A172 (cell line): ENCODE measurements around the gene IGSF22. TPM values are rescaled to one million over a fixed set of nuclear protein-coding genes. Genes with fewer than 3 reads are reported as not detected.
A peak's percentile ranks its signal among the peaks of the same experiment; 100 is the strongest.

Experiments used
- DNase-seq: peaks from one replicate; pipeline ENCODE4 v3.0.0-alpha.2; 2015; ENCODE audit warnings: low spot score
- total RNA-seq: library from RNA; depleted of rRNA; stranded (reverse); fragments of >200 nt; shearing (Covaris generic); gene quantifications from 2 replicates; pipeline ENCODE4 v1.2.3, GENCODE V29; 2014; rRNA removed

Gene IGSF22
- total RNA-seq, result not detected in 2 replicates

- DNase-seq, result no peak
Observed at GRCh38 chr11:18726040-18726439, at the start of gene IGSF22. TSS of gene IGSF22 (minus strand) at chr11:18726188. CDS start at chr11:18724236, 1,952 bp downstream.

DNA sequence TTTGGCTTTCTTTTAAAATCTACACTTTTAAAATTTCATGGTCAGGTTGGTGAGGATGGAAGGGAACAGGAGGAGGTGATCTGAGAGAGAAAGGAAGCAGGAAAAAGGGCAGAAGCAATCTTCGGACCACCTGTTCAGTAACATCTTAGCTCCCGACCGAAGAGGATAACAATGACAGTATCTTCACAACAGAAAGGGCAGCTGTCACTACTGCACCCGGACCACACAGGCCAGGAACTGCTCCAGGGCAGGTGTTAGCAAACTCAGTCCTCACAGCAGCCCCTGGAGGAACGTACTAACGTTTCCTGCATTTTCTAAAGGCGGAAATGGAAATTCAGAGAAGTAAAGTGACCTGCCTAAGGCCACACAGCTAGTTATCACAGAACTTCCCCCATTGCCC is 48.8 kb upstream of the IGSF22 start:
- DNase-seq, result no peak

GRCh38 chr11:18773681-18774080 is 47.7 kb upstream of the IGSF22 start:
- DNase-seq, result no peak

GRCh38 chr11:18773104-18773503 is 47.1 kb upstream of the IGSF22 start:
- DNase-seq, result no peak

GRCh38 chr11:18772211-18772610 is 46.2 kb upstream of the IGSF22 start:
- no peak for DNase-seq

DNA sequence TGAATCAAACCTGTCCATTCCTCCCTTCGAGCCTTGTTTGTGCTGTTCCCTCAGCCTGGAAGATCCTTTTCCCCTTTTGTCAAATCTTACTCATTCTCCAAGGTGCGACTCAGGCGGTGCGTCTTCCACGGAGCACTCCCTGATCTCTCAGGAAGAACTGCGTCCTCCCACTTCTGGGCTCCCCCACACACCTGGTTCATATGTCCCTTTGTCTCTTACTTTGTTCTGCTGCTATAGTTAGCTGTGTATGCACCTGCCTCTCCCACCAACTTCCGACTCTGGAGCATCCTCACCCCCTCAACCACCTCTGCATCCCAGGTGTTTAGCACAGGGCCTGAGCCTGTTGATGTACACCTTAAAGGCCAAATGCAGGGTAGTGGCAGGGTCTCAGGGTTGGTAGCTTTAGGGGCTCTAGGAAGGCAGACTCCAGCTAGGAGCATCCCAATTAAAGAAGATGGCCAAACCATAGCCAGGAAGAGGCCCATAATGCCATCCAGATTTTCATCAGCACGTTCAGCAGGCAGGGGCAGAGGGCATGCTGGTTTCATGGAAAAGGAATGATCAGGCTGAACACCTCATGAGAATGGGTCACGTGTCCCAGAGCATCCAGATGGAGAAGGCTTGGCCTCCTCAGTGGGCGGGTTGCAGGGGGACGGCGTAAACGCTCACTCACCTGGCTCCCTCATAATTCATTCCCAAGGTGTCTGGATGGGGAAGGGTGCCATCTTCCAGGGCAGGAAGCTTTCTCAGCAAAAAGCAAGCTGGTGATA is 45.5 kb upstream of the IGSF22 start:
- no peak for DNase-seq

- DNase-seq, result no peak
Observed at GRCh38 chr11:18770479-18771125, 44.6 kb upstream of the IGSF22 start.

DNA sequence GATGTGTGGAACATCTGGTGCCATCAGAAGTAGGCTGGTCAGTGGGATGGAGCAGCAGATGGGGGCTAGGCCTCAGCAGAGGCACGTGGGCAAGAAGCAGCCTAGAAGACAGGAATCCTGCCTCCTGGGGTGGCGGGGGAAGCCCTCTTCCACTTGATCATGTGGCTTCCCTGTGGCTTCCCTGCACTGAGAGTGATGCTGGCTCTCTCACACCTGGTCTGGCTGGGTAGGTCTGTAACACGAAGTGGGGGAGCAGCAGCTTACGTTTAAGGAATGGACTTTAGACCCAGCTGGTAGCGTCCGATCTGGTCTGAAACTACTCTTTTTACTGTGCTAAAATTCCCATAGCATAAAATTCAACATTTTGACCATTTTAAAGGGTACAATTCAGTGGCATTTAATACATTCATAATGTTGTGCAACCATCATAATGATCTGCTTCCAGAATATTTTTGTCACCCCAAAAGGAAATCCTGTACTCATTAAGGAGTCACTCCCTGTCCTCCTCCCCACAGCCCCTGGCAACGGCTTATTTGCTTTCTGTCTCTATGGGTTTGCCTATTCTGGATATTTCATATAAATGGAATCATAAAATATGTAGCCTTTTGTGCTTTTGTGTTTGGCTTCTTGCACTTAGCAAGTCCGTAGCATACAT is 43.9 kb upstream of the IGSF22 start:
- no peak for DNase-seq

- no peak for DNase-seq
Observed at GRCh38 chr11:18768978-18769377, 43.0 kb upstream of the IGSF22 start.

DNA sequence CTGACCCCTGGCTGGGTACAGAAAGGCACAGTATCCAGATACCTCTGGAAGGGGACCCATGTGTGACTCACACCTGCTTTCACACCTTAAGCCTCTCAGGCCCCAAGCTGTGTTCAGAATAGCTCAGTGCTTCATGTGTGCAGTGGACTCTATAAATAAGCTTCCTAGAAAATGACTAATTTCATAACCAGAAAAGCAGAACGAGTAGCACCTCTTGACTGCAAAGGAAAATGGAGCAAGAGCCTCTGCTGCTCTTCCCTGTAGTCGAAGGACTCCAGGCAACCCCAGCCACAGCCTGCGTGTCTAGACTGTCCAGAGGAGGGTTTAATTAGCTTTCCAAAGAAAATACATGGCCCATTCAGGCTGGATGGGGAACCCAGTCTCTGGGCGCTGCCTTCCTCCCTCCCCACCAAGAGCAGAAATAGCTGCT is 42.5 kb upstream of the IGSF22 start:
- DNase-seq, result no peak

DNA sequence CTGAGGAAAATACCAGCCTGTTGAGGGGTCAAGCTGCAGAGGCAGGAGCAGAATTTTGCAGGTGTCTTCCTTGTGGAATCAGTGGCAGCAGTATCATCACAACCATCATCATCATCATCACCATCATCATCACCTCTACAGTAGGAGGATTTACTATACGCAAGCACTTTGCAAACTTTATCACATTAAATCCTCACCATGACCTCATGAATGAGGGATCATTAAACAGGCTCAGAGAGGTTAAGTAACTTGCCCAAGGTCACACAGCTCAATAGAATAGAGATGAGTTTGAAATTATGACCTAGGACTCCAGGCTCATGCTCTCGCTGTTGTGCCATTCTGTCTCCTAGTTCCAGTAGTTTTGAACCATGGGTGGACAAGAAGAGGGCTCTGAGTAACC is 40.0 kb upstream of the IGSF22 start:
- no peak for DNase-seq

GRCh38 chr11:18765554-18765953 is 39.6 kb upstream of the IGSF22 start:
- DNase-seq, result no peak

DNA sequence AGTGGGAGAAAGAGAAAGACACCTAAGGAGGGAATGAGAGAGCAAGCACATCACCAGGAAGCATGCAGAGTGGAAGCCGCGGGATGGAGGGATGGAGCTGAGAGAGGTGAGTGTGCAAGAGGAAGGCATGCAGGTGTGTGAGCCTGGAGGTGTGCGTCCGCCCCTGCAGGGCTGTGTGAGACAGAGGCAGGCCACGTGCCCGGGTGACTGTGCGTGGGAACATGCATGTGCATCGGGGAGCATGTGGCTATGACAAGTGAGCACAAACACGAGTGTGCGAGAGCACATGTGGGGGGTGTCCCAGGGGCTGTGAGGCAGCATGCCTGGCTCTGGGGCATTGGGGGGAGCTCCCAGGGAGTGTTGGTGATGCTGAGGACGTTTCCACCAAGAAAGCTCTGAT is 35.8 kb upstream of the IGSF22 start:
- DNase-seq, result no peak

- no peak for DNase-seq
Observed at GRCh38 chr11:18761144-18761543, 35.2 kb upstream of the IGSF22 start.

DNA sequence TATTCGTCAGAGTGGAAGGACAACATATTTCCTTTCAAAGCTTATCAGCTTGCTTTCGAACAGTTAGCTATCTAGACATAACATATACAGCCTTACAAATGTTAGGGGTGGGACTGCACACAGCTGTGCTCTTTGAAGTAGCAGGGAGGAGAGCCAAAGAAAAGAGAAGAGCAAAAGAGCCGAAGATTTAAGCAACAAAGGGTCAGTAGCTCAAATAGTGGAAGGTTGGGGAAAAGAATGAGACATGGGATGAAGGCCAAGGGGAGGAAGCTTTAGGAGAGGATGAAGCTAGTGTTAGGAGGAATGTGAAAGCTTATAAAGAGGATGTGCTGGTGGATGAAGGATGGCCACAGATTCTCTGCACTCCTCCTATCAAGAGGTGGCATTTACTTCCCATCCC is 31.8 kb upstream of the IGSF22 start:
- DNase-seq, result no peak

- no peak for DNase-seq
Observed at GRCh38 chr11:18756889-18757288, 30.9 kb upstream of the IGSF22 start.

DNA sequence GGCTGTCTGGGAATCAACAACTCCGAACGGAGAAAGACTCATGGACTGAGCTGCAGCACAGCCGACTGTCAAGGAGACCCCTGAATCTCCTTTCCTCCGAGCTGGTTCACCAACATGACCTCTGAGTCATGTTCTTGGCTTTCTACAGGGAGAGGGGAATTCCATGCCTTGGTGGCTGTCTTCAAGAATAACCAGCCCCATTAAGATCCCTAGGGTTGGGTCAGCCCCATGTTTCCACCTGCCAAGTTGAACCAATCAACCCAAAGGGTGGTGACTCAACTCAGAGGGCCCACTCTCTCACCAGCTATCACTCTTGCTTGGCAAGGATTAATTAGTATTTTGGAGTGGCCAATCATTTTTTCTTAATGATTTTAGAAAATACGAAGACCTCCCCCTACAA is 28.3 kb upstream of the IGSF22 start:
- peak; percentile 79 for DNase-seq

GRCh38 chr11:18752502-18752901 is 26.5 kb upstream of the IGSF22 start:
- DNase-seq, result no peak

DNA sequence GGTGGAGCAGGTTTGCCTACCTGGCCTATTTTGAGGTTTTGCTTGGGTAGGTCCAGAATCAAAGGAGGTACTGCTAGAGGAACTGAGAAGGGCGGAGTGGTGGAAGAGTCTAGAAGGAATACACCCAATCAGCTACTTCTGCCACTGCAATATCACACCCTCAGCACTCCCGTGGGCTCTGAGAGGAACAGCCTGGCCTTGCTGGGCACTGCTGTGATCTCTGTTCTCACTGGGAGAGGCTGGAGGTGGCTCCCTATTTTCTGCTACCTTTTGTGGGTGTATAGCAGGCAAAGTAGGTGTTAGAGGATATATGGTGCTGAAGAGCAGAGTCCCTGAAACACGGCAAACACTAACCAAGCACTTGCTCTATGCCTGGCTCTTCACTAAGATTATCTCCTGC is 25.0 kb upstream of the IGSF22 start:
- no peak for DNase-seq

DNA sequence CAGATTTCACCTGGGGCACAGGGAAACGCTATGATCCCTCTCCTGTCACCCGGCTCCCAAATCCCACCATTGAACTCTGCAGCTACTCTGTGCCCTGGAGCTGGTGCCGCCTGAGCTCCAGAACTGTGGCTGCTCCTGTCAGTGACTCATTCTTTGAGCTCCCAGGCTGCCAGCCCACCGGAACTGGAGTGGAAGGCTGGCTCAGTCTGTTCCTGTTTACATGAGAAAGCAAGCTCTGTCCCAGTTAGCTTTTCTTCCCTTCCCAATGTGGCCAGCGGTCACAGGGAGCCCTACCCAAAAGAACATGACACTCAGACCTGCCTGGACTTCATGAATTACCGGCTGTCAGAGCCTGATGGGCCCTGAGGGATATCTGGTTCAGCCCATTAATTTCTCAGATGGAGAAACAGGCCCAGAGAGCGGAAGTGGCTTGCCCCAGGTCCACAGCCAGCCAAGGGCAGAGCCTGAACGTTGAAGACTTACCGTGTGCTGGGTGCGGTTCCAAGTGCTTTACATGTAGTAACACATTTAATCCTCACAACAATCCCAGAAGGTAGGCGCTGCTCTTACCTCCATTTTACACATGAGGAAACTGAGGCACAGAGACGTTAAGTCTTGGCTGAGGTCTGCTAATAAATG is 23.8 kb upstream of the IGSF22 start:
- DNase-seq, result peak; percentile 87

- DNase-seq, result no peak
Observed at GRCh38 chr11:18748766-18749365, 22.9 kb upstream of the IGSF22 start.

DNA sequence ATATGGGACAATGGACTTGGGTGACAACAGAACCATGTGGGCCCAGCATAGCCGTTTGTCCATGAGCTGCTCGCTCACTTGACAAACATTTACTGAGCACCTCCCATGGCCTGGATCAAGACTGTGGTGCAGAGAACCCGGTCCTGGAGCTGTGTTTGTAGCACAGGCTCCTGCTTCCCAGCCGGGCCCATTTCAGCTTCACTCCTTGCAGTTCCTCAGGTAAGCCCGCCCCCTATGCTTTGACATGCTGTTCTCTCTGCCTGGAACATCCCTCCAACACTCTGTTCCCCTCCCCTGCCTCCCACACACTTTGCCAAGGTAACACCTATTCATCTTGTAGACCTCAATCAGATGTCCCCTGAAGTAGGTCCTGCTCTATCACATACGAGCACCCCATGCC is 19.3 kb upstream of the IGSF22 start:
- no peak for DNase-seq
